HEK293 (cell line): Measurements from ENCODE around the gene MGMT.

Source experiments
- KLF1 ChIP-seq: fragments of 450-650 bp; formaldehyde crosslinking; IDR thresholded peaks from 2 replicates; pipeline ENCODE4 v1.5.1; 2016; ENCODE audit warnings: missing biosample characterization, missing genetic modification characterization
- SCRT1 ChIP-seq: fragments of 450-650 bp; formaldehyde crosslinking; IDR thresholded peaks from 2 replicates; pipeline ENCODE4 v1.5.1; 2016; ENCODE audit warnings: missing biosample characterization, missing genetic modification characterization, borderline replicate concordance
- ZBTB17 ChIP-seq: fragments of 450-650 bp; formaldehyde crosslinking; IDR thresholded peaks from 2 replicates; pipeline ENCODE4 v1.5.1; 2016; ENCODE audit warnings: missing biosample characterization, missing genetic modification characterization
- ZBTB20 ChIP-seq: fragments of 450-650 bp; formaldehyde crosslinking; IDR thresholded peaks from 2 replicates; pipeline ENCODE4 v1.5.1; 2016; ENCODE audit warnings: missing biosample characterization, missing genetic modification characterization
- ZBTB48 ChIP-seq: fragments of 450-650 bp; formaldehyde crosslinking; IDR thresholded peaks from 2 replicates; pipeline ENCODE4 v1.5.1; 2016; ENCODE audit warnings: missing biosample characterization, missing genetic modification characterization
- ZNF121 ChIP-seq: fragments of 450-650 bp; formaldehyde crosslinking; IDR thresholded peaks from 2 replicates; pipeline ENCODE4 v1.5.1; 2016; ENCODE audit warnings: missing biosample characterization, missing genetic modification characterization
- ZNF660 ChIP-seq: fragments of 450-650 bp; IDR thresholded peaks from 2 replicates; pipeline ENCODE4 v1.5.1; 2018; ENCODE audit warnings: missing biosample characterization, mild to moderate bottlenecking, missing genetic modification characterization
- ZNF707 ChIP-seq: fragments of 450-650 bp; formaldehyde crosslinking; IDR thresholded peaks from 2 replicates; pipeline ENCODE4 v1.5.1; 2016; ENCODE audit warnings: missing biosample characterization, missing genetic modification characterization
- ZNF747 ChIP-seq: fragments of 450-650 bp; formaldehyde crosslinking; IDR thresholded peaks from 2 replicates; pipeline ENCODE4 v1.5.1; 2016; ENCODE audit warnings: missing biosample characterization, missing genetic modification characterization
- ZNF837 ChIP-seq: fragments of 450-650 bp; formaldehyde crosslinking; IDR thresholded peaks from 2 replicates; pipeline ENCODE4 v1.5.1; 2016; ENCODE audit warnings: missing biosample characterization, missing genetic modification characterization
- TF ChIP-seq, protein P1 (sequence below): fragments of 450-650 bp; formaldehyde crosslinking; IDR thresholded peaks from 2 replicates; pipeline ENCODE4 v1.5.1; 2016; ENCODE audit warnings: missing biosample characterization, missing genetic modification characterization
- TF ChIP-seq, protein P2 (sequence below): fragments of 450-650 bp; formaldehyde crosslinking; IDR thresholded peaks from 2 replicates; pipeline ENCODE4 v1.5.1; 2016; ENCODE audit warnings: missing biosample characterization, missing genetic modification characterization, low read depth
- TF ChIP-seq, protein P3 (sequence below): fragments of 450-650 bp; formaldehyde crosslinking; conservative IDR thresholded peaks from 2 replicates; pipeline ENCODE4 v1.5.1; 2016; ENCODE audit warnings: low read depth, missing biosample characterization, missing genetic modification characterization
- TF ChIP-seq, protein P4 (sequence below): fragments of 450-650 bp; formaldehyde crosslinking; IDR thresholded peaks from 2 replicates; pipeline ENCODE4 v1.5.1; 2016; ENCODE audit warnings: missing biosample characterization, missing genetic modification characterization

DNA sequence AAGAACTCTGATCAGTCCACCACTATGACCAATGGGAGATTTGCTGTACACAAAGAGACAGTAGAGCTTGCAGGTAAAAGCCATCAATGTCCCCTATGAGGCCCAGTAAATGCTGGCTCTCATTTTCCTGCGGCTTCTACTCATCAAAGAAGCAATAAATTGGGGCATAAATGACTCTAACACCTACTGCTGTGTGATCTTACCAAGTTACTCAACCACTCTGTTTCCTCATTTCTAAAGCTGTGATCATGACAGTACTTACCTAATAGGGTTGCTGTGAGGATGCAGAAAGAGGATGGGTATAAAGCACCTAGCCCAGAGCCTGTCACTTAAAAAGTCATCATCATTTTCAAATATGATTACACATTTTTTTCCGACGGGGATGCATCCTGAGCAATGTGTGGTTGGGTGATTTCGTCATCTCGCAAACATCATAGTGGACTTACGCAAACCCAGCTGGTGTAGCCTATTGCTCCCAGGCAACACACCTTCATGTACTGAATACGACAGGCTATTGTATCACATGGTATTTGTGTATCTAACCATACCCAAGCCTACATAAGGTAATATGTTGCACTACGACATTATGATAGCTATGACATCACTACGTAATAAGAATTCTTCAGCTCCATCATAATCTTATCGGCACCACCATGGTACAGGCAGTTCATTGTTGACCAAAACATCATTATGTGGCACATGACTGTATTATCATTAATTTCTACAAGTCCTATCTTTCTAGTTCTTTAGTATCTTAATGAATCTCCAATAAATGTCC, 7.1 kb upstream of the MGMT start:
- TF ChIP-seq, protein P1, sequence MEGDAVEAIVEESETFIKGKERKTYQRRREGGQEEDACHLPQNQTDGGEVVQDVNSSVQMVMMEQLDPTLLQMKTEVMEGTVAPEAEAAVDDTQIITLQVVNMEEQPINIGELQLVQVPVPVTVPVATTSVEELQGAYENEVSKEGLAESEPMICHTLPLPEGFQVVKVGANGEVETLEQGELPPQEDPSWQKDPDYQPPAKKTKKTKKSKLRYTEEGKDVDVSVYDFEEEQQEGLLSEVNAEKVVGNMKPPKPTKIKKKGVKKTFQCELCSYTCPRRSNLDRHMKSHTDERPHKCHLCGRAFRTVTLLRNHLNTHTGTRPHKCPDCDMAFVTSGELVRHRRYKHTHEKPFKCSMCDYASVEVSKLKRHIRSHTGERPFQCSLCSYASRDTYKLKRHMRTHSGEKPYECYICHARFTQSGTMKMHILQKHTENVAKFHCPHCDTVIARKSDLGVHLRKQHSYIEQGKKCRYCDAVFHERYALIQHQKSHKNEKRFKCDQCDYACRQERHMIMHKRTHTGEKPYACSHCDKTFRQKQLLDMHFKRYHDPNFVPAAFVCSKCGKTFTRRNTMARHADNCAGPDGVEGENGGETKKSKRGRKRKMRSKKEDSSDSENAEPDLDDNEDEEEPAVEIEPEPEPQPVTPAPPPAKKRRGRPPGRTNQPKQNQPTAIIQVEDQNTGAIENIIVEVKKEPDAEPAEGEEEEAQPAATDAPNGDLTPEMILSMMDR (tag by site-specific recombination) = no peak
- TF ChIP-seq, protein P2, sequence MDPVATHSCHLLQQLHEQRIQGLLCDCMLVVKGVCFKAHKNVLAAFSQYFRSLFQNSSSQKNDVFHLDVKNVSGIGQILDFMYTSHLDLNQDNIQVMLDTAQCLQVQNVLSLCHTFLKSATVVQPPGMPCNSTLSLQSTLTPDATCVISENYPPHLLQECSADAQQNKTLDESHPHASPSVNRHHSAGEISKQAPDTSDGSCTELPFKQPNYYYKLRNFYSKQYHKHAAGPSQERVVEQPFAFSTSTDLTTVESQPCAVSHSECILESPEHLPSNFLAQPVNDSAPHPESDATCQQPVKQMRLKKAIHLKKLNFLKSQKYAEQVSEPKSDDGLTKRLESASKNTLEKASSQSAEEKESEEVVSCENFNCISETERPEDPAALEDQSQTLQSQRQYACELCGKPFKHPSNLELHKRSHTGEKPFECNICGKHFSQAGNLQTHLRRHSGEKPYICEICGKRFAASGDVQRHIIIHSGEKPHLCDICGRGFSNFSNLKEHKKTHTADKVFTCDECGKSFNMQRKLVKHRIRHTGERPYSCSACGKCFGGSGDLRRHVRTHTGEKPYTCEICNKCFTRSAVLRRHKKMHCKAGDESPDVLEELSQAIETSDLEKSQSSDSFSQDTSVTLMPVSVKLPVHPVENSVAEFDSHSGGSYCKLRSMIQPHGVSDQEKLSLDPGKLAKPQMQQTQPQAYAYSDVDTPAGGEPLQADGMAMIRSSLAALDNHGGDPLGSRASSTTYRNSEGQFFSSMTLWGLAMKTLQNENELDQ (tag by site-specific recombination) = no peak
- no peak for TF ChIP-seq ZNF707 (tag by site-specific recombination)
- no peak for TF ChIP-seq ZNF660 (tag by site-specific recombination)
- no peak for TF ChIP-seq ZNF837 (tag by site-specific recombination)
- TF ChIP-seq ZBTB48 (tag by site-specific recombination) = no peak
- TF ChIP-seq, protein P3, sequence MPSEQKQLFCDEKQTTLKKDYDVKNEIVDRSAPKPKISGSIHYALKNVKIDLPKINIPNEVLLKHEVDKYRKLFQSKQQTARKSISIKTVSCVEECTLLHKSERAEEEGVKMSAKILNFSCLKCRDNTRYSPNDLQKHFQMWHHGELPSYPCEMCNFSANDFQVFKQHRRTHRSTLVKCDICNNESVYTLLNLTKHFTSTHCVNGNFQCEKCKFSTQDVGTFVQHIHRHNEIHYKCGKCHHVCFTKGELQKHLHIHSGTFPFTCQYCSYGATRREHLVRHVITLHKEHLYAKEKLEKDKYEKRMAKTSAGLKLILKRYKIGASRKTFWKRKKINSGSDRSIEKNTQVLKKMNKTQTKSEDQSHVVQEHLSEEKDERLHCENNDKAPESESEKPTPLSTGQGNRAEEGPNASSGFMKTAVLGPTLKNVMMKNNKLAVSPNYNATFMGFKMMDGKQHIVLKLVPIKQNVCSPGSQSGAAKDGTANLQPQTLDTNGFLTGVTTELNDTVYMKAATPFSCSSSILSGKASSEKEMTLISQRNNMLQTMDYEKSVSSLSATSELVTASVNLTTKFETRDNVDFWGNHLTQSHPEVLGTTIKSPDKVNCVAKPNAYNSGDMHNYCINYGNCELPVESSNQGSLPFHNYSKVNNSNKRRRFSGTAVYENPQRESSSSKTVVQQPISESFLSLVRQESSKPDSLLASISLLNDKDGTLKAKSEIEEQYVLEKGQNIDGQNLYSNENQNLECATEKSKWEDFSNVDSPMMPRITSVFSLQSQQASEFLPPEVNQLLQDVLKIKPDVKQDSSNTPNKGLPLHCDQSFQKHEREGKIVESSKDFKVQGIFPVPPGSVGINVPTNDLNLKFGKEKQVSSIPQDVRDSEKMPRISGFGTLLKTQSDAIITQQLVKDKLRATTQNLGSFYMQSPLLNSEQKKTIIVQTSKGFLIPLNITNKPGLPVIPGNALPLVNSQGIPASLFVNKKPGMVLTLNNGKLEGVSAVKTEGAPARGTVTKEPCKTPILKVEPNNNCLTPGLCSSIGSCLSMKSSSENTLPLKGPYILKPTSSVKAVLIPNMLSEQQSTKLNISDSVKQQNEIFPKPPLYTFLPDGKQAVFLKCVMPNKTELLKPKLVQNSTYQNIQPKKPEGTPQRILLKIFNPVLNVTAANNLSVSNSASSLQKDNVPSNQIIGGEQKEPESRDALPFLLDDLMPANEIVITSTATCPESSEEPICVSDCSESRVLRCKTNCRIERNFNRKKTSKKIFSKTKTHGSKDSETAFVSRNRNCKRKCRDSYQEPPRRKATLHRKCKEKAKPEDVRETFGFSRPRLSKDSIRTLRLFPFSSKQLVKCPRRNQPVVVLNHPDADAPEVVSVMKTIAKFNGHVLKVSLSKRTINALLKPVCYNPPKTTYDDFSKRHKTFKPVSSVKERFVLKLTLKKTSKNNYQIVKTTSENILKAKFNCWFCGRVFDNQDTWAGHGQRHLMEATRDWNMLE (tag by site-specific recombination) = no peak
- no peak for TF ChIP-seq ZNF121 (tag by site-specific recombination)
- TF ChIP-seq SCRT1 (tag by site-specific recombination) = no peak
- TF ChIP-seq, protein P4, sequence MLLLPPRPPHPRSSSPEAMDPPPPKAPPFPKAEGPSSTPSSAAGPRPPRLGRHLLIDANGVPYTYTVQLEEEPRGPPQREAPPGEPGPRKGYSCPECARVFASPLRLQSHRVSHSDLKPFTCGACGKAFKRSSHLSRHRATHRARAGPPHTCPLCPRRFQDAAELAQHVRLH = no peak
- no peak for TF ChIP-seq ZNF747 (tag by site-specific recombination)
- no peak for TF ChIP-seq ZBTB17 (tag by site-specific recombination)
- no peak for TF ChIP-seq KLF1 (tag by site-specific recombination)
- no peak for TF ChIP-seq ZBTB20
